Central memory CD8-positive, alpha-beta T cell (primary cell): Measurements from ENCODE around the gene MGST3.
"Not testable (repeated sequence)": the region's sequence is repeated elsewhere in the genome, so short reads cannot be mapped to it uniquely, and the experiment has no call there.

Source experiments
- ATAC-seq: fragments of 150-1000 bp; cut with Tn5 transposase; replicated peaks from 2 replicates; pipeline ENCODE4 v1.10.0; 2022; ENCODE audit warnings: mild to moderate bottlenecking, moderate FRiP score, moderate number of reproducible peaks; ENCODE audit not compliant: poor library complexity, severe bottlenecking; ENCODE audit errors: extremely low read depth
- DNase-seq, 2 donors: peaks; one replicate each; pipeline ENCODE4 v3.0.0; 2021; ENCODE audit warnings: low spot score in 2 of 2
- H3K27ac Mint-ChIP-seq: one replicate; pipeline ENCODE4 v1.8.0; 2022; ENCODE audit warnings: low read depth, mild to moderate bottlenecking, moderate library complexity, mixed read lengths
- H3K27me3 Mint-ChIP-seq: one replicate; pipeline ENCODE4 v1.8.0; 2022; ENCODE audit warnings: mixed read lengths
- H3K36me3 Mint-ChIP-seq: one replicate; pipeline ENCODE4 v1.8.0; 2022; ENCODE audit warnings: mild to moderate bottlenecking, moderate library complexity, mixed read lengths; ENCODE audit not compliant: insufficient read depth
- H3K4me1 Mint-ChIP-seq: one replicate; pipeline ENCODE4 v1.8.0; 2022; ENCODE audit warnings: mixed read lengths
- H3K4me3 Mint-ChIP-seq: one replicate; pipeline ENCODE4 v1.8.0; 2022; ENCODE audit warnings: mild to moderate bottlenecking, moderate library complexity, mixed read lengths
- H3K9me3 Mint-ChIP-seq: one replicate; pipeline ENCODE4 v1.8.0; 2022; ENCODE audit warnings: mixed read lengths

MGST3 gene

GRCh38 chr1:165678509-165678908 lies 47.5 kb downstream of the MGST3 start:
- no peak for DNase-seq
- Mint-ChIP-seq H3K36me3 (peaks cover 47% of the 10 kb centered on the region), H3K4me3 (no peak overlapping the region), H3K9me3 (no peaks in the 10 kb centered on the region), H3K27ac (no peak overlapping the region), H3K4me1 (peaks cover 15% of the 10 kb centered on the region), H3K27me3 (no peaks in the 10 kb centered on the region)
- peak; percentile 43 for ATAC-seq

- no peaks in the 10 kb centered on the region for H3K9me3 Mint-ChIP-seq
- no peaks in the 10 kb centered on the region for H3K27me3 Mint-ChIP-seq
- H3K36me3 Mint-ChIP-seq: peaks cover 47% of the 10 kb centered on the region
- no peak for DNase-seq
- no peak overlapping the region for H3K27ac Mint-ChIP-seq
- H3K4me1 Mint-ChIP-seq: peaks cover 21% of the 10 kb centered on the region
- H3K4me3 Mint-ChIP-seq: no peak overlapping the region
- no peak for ATAC-seq
Observed at GRCh38 chr1:165679282-165680036, 48.4 kb downstream of the MGST3 start.

DNA sequence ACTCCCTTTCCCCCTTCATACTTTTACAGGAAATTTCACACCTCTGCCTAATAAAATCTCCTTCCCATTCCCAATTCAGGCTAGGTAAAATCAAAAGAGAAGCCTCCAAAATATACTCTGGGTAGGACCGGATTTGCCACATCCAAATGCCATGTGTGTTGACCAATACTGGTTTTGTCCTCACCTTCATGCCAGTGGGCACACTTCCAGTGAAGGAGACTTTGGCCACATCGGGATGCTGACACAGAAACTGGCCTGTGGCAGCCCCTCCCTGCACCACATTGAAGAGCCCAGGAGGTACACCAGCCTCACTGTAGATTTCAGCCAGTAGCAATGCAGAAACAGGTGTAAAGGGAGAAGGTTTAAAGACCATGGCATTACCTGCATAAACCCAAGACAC lies 49.3 kb downstream of the MGST3 start:
- DNase-seq: no peak
- Mint-ChIP-seq H3K4me1 (peaks cover 27% of the 10 kb centered on the region), H3K36me3 (peaks cover 43% of the 10 kb centered on the region), H3K4me3 (no peak overlapping the region), H3K27me3 (no peaks in the 10 kb centered on the region), H3K27ac (no peak overlapping the region), H3K9me3 (no peaks in the 10 kb centered on the region)
- ATAC-seq: no peak

DNA sequence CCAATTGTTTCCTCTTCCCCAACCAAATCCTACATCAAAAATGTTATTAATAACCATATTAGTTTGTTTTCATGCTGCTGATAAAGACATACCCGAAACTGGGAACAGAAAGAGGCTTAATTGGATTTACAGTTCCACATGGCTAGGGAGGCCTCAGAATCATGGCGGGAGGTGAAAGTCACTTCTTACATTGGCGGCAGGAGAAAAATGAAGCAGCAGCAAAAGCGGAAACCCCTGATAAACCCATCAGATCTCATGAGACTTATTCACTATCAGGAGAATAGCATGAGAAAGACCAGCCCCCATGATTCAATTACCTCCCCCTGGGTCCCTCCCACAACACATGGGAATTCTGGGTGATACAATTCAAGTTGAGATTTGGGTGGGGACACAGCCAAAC lies 49.7 kb downstream of the MGST3 start:
- not testable (repeated sequence) for H3K27ac Mint-ChIP-seq, DNase-seq, H3K9me3 Mint-ChIP-seq, H3K4me3 Mint-ChIP-seq, H3K27me3 Mint-ChIP-seq, ATAC-seq
- H3K4me1 Mint-ChIP-seq: peaks cover 29% of the 10 kb centered on the region
- H3K36me3 Mint-ChIP-seq: peaks cover 41% of the 10 kb centered on the region

DNA sequence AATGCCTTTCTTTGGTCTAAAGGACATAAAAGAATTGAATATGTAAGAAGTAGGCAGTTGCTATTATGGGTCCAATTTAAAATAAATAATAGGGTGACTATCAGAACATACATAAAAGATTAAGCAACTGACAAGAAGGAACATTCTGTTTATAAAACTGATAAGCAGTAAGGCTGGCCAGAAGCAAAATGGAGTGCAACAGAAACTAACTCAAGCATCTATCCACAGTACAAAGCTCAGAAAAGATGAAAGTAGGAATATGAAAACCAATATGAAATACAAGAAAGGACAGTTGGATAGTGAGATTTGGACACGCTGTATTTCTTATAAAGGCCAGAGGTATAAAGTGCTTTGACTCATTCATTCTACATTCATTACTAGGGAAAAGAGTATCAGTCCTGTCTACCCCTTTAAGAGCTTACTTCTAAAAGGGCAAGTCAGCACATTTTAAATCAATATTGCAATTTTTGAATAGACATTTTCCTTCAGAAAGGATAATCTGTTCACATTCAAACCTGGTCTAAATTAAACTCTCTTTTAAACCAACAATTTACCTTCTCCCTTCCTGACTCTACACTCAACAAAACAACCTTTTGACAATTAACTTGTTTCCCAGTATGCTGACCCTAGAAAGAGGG lies 52.9 kb downstream of the MGST3 start:
- Mint-ChIP-seq H3K27ac (no peak overlapping the region), H3K36me3 (peaks cover 28% of the 10 kb centered on the region), H3K4me1 (peaks cover 53% of the 10 kb centered on the region), H3K4me3 (no peak overlapping the region), H3K27me3 (no peaks in the 10 kb centered on the region), H3K9me3 (no peaks in the 10 kb centered on the region)
- no peak for ATAC-seq
- no peak for DNase-seq

DNA sequence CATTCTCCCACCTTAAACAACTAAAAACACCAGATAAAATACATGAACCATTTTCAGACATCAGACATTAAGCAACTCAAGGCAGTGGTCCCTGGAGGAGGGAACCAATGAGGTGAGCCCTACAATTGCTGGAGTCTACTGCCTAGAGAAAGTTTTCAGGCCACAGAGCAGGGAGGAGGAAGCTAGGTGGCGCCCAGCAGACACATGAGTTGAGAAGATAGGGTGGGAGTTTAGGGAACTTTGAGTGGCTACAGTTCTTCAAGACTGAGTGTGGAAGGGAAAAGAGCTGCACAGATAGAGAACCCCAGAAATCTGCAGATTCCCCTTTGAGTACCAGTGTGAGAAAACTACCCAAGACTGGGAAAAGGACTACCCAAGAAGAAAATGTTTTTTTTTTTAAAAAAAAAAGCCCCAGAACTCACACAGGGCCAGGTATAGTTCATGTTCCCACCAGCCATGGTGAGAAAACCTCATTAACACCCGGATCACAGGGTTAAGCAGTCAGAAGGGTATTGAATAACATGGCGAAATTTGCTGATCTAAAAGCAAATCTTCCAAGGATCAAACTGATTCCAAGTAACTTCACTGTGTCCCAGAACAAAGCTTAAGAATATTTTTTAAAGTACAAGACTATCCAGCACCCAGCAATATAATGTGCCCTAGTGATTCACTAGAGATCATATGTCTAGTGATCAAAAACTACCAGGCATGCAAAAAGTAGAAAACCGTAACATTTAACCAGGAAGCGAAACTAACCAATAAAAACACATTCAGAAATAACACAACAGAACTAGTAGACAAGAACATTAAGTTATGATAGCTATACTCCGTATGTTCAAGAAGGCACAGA lies 55.3 kb downstream of the MGST3 start:
- no peak for DNase-seq
- H3K27me3 Mint-ChIP-seq: no peaks in the 10 kb centered on the region
- peak; percentile 52 for ATAC-seq
- H3K27ac Mint-ChIP-seq: peak overlapping the region; percentile 63
- no peaks in the 10 kb centered on the region for H3K9me3 Mint-ChIP-seq
- peaks cover 59% of the 10 kb centered on the region for H3K4me1 Mint-ChIP-seq
- peak overlapping the region; percentile 50 for H3K4me3 Mint-ChIP-seq
- peaks cover 18% of the 10 kb centered on the region for H3K36me3 Mint-ChIP-seq

DNA sequence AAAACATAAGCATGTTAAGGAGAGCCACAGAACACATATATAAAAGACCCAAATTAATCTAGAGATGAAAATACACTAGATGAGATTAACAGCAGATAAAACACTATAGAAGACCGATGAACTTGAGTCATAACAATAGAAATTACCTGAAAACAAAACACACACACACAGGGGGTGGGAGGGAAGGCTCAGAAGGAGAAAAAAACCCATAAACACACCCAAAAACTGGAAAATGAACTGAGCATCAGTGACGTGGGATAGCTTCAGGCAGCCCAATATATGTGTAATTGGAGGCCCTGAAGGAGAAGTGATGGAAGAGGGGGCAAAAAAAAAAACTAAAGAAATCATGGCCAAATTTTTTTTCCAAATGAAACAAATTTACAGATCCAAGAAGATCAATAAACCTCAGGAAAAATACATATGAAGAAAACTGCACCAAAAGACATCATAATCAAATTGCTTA lies 56.0 kb downstream of the MGST3 start:
- H3K4me1 Mint-ChIP-seq: peaks cover 65% of the 10 kb centered on the region
- H3K36me3 Mint-ChIP-seq: peaks cover 16% of the 10 kb centered on the region
- no peak for ATAC-seq
- peak overlapping the region; percentile 50 for H3K4me3 Mint-ChIP-seq
- peak overlapping the region; percentile 63 for H3K27ac Mint-ChIP-seq
- H3K9me3 Mint-ChIP-seq: no peaks in the 10 kb centered on the region
- DNase-seq: no peak
- H3K27me3 Mint-ChIP-seq: no peaks in the 10 kb centered on the region

- Mint-ChIP-seq H3K27me3 (no peaks in the 10 kb centered on the region), H3K9me3 (no peaks in the 10 kb centered on the region), H3K4me3 (no peak overlapping the region), H3K36me3 (peaks cover 14% of the 10 kb centered on the region), H3K4me1 (peaks cover 68% of the 10 kb centered on the region), H3K27ac (peak overlapping the region; percentile 81)
- DNase-seq (no peak), ATAC-seq (no peak)
Observed at GRCh38 chr1:165688046-165688445, 57.0 kb downstream of the MGST3 start.

GRCh38 chr1:165695031-165695430 lies 64.0 kb downstream of the MGST3 start:
- Mint-ChIP-seq H3K4me1 (peaks cover 43% of the 10 kb centered on the region), H3K27ac (no peak overlapping the region)

GRCh38 chr1:165696625-165697100 lies 65.6 kb downstream of the MGST3 start:
- Mint-ChIP-seq H3K9me3 (no peaks in the 10 kb centered on the region), H3K4me1 (peaks cover 34% of the 10 kb centered on the region), H3K36me3 (peaks cover 18% of the 10 kb centered on the region), H3K27ac (peak overlapping the region; percentile 43), H3K27me3 (no peaks in the 10 kb centered on the region), H3K4me3 (peak overlapping the region; percentile 95)
- no peak for DNase-seq
- no peak for ATAC-seq

More at GRCh38 chr1:165695031-165695430, 64.0 kb downstream of the MGST3 start:
- Mint-ChIP-seq H3K4me3 (no peak overlapping the region), H3K9me3 (no peaks in the 10 kb centered on the region), H3K36me3 (peaks cover 19% of the 10 kb centered on the region), H3K27me3 (no peaks in the 10 kb centered on the region)
- ATAC-seq (no peak), DNase-seq (no peak)

DNA sequence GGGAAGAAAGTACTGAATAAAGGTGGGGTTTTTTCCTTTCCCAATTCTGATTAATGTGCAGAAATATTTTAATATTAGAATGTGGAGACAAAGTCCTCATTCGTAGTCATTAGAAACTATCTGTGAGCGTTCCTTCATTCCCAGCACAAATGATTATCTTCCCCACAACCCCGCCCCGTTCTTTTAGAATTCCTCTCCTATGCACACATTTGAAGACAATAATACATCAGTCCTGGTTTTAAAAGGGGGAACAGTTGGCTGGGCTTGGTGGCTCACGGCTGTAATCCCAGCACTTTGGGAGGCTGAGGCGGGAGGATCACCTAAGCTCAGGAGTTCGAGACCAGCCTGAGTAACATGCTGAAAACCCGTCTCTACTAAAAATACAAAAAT lies 66.5 kb downstream of the MGST3 start:
- peak overlapping the region; percentile 95 for H3K4me3 Mint-ChIP-seq
- no peak for ATAC-seq
- peaks cover 18% of the 10 kb centered on the region for H3K36me3 Mint-ChIP-seq
- DNase-seq: no peak
- peaks cover 28% of the 10 kb centered on the region for H3K4me1 Mint-ChIP-seq
- H3K27me3 Mint-ChIP-seq: no peaks in the 10 kb centered on the region
- H3K9me3 Mint-ChIP-seq: no peaks in the 10 kb centered on the region
- peak overlapping the region; percentile 93 for H3K27ac Mint-ChIP-seq
